Retina (tissue), 1 donor: Measurements from ENCODE around the gene SEMA3D.

ENCODE experiments used
- DNase-seq: peaks from one replicate; pipeline ENCODE4 v3.0.0-alpha.2; 2016

Gene SEMA3D

GRCh38 chr7:85183296-85183695 is 3.6 kb downstream of the SEMA3D start:
- no peak for DNase-seq

- no peak for DNase-seq
Measured at GRCh38 chr7:85178531-85179298, 8.1 kb downstream of the SEMA3D start.

- no peak for DNase-seq
Measured at GRCh38 chr7:85177316-85177715, 9.5 kb downstream of the SEMA3D start.

- no peak for DNase-seq
Measured at GRCh38 chr7:85176197-85176596, 10.7 kb downstream of the SEMA3D start.

- no peak for DNase-seq
Measured at GRCh38 chr7:85175217-85175616, 11.6 kb downstream of the SEMA3D start.

GRCh38 chr7:85172530-85172941 is 14.3 kb downstream of the SEMA3D start:
- no peak for DNase-seq

GRCh38 chr7:85167636-85168035 is 19.2 kb downstream of the SEMA3D start:
- no peak for DNase-seq

- no peak for DNase-seq
Measured at GRCh38 chr7:85165263-85165662, 21.6 kb downstream of the SEMA3D start.

- no peak for DNase-seq
Measured at GRCh38 chr7:85164376-85164775, 22.5 kb downstream of the SEMA3D start.

GRCh38 chr7:85162721-85163120 is 24.1 kb downstream of the SEMA3D start:
- DNase-seq: no peak

GRCh38 chr7:85160223-85160622 is 26.6 kb downstream of the SEMA3D start:
- no peak for DNase-seq

GRCh38 chr7:85159003-85159402 is 27.9 kb downstream of the SEMA3D start:
- DNase-seq: no peak

GRCh38 chr7:85156661-85157208 is 30.1 kb downstream of the SEMA3D start:
- no peak for DNase-seq

- no peak for DNase-seq
Measured at GRCh38 chr7:85154282-85154937, 32.4 kb downstream of the SEMA3D start.

- no peak for DNase-seq
Measured at GRCh38 chr7:85153715-85154114, 33.1 kb downstream of the SEMA3D start.

GRCh38 chr7:85150624-85151023 is 36.2 kb downstream of the SEMA3D start:
- DNase-seq: no peak

GRCh38 chr7:85144771-85145170 is 42.1 kb downstream of the SEMA3D start:
- no peak for DNase-seq

GRCh38 chr7:85135977-85136376 is 50.9 kb downstream of the SEMA3D start:
- DNase-seq: no peak

- DNase-seq: no peak
Measured at GRCh38 chr7:85133560-85133959, 53.3 kb downstream of the SEMA3D start.

- no peak for DNase-seq
Measured at GRCh38 chr7:85133006-85133405, 53.9 kb downstream of the SEMA3D start.

GRCh38 chr7:85130702-85131101 is 56.2 kb downstream of the SEMA3D start:
- no peak for DNase-seq

- DNase-seq: no peak
Measured at GRCh38 chr7:85126383-85126782, 60.5 kb downstream of the SEMA3D start.

GRCh38 chr7:85125651-85126131 is 61.2 kb downstream of the SEMA3D start:
- DNase-seq: no peak

GRCh38 chr7:85125176-85125575 is 61.7 kb downstream of the SEMA3D start:
- DNase-seq: no peak
